Right renal cortex interstitium (tissue), 3 donors: Measurements from ENCODE around the gene DISP3. TPM values are rescaled to one million over a fixed set of nuclear protein-coding genes. Genes with fewer than 3 reads are reported as not detected.

Experiments
- DNase-seq, 3 donors: peaks; one replicate each; pipeline ENCODE4 v3.0.0-alpha.2; 2013; ENCODE audit warnings: low read depth in 3 of 3, low spot score in 2 of 3
- polyA plus RNA-seq, 3 donors: library from polyadenylated mRNA; unstranded; fragments of 120-200 nt; gene quantifications; one replicate each; pipeline ENCODE4 v1.2.1, GENCODE V29; 2013; ENCODE audit not compliant: insufficient read length in 3 of 3

The DISP3 gene
- polyA plus RNA-seq, 3 donors, result 0.82 to 1.3 (median 0.87) TPM

- DNase-seq, result no peak
These were observed 34.7 kb downstream of the DISP3 start for GRCh38 chr1:11513681-11514080.

DNA sequence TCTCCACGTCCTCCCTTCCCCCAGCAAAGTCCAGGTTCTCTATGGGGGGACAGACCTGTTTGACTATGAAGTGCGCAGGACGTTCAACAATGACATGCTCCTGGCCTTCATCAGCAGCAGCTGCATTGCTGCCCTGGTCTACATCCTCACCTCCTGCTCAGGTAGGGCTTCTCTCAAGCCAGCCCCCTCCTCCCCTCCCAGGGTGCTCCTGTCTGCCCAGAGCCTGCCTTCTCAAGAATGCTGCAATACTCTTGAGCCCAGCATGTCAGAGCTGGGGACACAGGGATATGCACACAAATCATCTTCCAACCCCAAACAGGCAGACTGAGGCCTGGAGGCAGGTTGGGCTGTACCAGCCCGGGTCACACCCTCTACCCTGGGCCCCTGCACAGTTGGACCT lies 35.4 kb downstream of the DISP3 start:
- DNase-seq, result no peak

GRCh38 chr1:11515368-11516300 lies 36.7 kb downstream of the DISP3 start:
- no peak for DNase-seq

GRCh38 chr1:11516961-11517635 lies 38.1 kb downstream of the DISP3 start:
- no peak for DNase-seq

DNA sequence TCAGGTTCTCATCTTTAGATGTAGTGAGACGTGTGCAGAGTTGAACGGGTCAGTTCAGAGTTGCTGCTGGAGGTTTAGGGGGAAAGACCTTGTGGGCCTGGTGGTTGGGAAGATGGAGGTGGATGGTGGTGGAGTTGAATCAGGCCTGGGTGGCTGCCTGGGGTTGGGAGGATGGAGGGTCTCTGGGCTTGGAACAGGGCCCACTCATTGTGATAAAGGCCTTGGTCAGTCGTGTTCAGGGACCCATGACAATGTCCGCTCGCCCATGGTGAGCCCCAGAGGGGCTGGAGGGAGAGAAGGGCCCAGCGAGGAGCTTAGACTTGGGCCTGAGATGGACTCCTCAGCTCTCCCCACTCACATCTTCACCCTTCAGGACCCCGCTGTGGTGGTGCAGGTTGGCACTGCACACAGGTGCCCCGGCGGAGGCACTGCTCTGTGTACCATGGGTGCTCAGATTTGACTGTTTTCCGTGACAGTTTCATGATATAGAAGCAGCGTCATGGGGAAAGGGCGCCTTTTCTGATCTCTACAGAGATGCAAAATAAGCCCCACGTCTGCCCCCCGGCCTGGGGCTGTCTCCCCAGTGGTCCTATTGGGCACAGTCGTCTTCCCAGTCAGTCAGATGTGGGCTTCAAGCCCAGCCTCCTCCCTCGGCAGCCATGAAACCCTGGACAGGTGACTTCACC lies 39.2 kb downstream of the DISP3 start:
- no peak for DNase-seq

DNA sequence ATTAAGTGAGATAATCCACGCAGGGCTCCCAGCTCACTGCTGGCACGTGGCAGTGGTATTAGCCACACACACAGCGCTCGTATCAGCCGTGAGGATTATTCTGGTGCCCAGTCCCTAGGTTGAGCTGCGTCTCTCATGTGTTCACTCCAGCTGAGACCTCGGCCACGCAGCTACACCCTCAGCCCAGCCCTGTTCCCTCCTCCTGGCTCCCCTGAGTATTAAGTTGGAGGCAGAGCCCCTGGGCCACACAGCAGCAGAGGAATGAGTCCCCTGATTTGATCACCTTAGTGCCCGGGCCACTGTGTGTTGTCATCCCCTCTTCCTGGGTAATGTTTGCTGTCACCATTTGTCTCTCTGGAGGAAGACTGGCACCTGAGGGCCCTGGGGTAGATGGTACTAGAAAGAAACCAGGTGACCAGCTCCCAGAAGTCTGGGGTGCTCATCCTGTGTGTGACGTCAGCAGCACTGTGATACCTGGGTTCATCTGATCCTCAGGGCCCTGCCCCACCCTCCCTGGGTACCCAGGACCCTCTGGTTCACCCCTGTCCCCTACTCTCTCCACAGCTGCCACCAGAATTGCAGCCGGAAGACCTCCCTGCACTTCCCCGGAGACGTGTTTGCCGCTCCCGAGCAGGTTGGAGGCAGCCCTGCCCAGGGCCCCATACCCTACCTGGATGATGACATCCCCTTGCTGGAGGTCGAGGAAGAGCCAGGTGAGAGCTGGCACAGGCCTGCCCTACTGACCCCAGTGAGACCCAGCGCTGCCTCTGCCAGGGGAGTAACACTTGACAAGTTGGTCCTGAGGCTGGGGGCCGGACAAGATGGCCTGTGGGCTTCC lies 40.1 kb downstream of the DISP3 start:
- DNase-seq, result no peak

DNA sequence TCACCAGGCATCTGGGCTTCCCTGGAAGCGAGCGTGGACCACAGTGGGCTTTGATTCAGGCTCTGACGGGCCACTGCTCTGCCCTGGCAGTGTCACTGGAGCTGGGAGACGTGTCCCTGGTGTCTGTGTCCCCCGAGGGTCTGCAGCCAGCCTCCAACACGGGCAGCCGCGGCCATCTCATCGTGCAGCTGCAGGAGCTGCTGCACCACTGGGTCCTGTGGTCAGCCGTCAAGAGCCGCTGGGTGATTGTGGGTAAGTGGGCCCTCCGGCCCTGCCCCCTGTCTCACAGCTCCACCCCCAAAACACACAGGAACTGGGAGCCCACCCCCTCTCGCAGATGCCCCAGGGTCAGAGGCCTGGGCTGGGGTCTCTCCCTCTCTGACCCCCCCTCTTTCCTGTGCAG lies 40.7 kb downstream of the DISP3 start:
- no peak for DNase-seq

DNA sequence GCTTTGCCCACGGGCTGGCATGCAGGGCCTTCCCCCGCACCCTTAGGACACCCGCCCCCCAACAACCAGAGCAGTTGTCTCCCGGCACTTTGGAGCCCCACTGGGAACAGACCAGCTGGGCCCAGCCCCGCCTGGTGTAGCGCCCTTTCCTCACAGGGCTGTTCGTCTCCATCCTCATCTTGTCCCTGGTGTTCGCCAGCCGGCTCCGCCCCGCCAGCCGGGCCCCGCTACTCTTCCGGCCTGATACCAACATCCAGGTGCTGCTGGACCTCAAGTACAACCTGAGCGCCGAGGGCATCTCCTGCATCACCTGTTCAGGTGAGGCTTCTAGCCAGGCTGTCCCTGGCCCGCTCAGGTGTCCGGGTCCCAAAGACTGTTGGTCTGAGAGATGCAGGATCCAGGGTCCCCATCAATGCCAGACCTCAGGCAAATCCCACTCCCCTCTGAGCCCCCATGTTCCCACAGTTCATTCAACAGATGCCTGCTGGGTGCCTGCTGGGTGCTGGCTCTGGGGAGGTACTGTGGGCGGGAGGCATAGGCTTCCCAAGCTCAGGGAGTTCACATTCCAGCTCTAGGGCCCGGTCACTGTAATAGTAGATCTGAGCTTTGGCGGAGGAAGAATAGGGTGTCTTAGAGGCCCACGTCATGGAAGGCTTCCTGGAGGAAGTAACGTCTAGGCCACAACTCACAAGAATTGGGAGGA lies 41.7 kb downstream of the DISP3 start:
- DNase-seq, result no peak

- DNase-seq, result no peak
These were observed 42.8 kb downstream of the DISP3 start for GRCh38 chr1:11521582-11522399.

DNA sequence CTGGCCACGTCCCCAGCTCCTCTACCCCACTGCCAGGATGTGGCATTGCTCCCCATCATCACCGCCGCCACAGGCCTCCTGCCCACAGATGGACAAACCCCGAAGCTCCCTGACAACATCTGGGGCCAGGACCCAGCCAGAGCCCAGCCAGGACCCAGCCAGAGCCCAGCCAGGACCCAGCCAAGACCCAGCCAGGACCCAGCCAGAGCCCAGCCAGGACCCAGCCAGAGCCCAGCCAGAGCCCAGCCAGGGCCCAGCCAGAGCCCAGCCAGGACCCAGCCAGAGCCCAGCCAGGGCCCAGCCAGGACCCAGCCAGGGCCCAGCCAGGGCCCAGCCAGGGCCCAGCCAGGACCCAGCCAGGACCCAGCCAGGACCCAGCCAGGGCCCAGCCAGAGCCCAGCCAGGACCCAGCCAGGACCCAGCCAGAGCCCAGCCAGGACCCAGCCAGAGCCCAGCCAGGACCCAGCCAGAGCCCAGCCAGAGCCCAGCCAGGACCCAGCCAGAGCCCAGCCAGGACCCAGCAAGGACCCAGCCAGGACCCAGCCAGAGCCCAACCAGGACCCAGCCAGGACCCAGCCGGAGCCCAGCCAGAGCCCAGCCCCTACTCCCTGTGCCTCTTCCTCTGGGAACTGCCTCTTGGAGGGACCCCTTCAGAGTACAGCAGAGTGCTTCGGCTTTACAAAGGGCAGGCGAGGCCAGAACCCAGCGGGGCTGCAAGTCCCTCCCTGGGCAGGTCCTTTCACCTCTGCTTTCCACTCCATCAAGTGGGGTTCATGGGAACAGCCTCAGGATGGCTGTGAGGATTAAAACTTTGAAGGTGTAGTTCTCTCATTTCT lies 43.7 kb downstream of the DISP3 start:
- DNase-seq, result no peak

DNA sequence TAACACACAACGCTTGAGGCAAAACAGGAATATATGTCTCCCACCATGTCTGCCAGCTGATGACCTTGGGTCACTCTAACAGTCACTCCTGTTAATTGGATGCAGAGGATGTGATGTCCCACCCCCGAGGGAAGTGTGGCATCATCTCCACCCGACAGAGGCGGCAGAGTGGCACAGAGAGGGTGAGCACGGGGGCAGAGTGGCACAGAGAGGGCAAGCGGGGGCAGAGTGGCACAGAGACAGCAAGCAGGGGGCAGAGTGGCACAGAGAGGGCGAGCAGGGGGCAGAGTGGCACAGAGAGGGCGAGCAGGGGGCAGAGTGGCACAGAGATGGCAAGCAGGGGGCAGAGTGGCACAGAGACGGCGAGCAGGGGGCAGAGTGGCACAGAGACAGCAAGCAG lies 44.3 kb downstream of the DISP3 start:
- no peak for DNase-seq

DNA sequence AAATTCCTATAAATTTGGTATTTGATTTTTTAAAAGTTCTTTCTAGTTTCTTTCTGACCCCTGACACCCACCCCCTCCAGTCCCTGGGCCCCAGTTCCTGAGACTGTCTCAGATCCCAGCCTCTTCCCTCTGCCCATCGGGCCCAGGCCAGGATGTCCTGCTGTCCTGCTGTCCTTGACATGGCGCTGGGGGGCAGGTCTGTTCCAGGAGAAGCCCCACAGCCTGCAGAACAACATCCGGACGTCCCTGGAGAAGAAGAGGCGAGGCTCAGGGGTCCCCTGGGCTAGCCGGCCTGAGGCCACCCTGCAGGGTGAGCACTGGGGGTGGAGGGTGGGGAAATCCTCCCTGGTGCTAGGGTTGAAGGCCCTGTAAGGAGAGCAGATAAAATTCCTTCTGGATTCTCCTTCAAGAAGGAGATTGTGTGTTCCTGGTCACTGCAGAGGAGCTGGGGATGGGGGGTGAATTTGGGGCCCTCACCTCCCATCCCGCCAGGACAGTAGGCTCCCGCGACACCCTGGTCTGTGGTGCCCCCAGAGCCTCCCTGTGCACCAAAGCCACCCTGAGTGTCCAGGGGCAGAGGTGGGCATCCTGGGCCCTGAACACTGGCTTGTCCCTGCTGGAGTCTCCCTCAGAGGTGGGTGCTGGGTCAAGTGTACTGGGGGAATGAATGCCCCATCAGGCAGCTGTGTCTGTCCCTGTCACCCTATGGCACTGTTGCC lies 45.0 kb downstream of the DISP3 start:
- no peak for DNase-seq

DNA sequence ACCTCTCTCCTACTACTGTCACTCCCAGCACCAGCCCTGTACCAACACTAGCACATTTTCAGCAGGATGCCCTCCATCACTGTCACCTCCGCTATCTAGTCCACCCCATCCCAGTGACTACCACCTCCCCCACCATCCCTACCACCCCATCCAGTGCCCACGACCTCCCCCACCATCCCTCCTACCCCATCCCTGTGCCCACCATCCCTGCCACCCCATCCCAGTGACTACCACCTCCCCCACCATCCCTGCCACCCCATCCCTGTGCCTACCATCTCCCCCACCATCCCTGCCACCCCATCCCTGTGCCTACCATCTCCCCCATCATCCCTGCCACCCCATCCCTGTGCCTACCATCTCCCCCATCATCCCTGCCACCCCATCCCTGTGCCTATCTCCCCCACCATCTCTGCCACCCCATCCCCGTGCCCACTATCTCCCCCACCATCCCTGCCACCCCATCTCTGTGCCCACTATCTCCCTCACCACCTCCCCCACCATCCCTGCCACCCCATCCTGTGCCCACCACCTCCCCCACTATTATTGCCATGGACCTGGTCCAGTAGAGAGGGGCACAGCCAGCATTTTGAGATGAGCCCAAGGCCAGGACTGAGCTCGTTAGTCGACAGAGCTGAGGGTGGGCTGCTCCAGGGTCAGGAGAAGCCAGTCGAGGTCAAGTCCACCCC lies 45.7 kb downstream of the DISP3 start:
- no peak for DNase-seq

- no peak for DNase-seq
These were observed 46.2 kb downstream of the DISP3 start for GRCh38 chr1:11525151-11525505.

- DNase-seq, result no peak
These were observed 46.6 kb downstream of the DISP3 start for GRCh38 chr1:11525516-11525915.

DNA sequence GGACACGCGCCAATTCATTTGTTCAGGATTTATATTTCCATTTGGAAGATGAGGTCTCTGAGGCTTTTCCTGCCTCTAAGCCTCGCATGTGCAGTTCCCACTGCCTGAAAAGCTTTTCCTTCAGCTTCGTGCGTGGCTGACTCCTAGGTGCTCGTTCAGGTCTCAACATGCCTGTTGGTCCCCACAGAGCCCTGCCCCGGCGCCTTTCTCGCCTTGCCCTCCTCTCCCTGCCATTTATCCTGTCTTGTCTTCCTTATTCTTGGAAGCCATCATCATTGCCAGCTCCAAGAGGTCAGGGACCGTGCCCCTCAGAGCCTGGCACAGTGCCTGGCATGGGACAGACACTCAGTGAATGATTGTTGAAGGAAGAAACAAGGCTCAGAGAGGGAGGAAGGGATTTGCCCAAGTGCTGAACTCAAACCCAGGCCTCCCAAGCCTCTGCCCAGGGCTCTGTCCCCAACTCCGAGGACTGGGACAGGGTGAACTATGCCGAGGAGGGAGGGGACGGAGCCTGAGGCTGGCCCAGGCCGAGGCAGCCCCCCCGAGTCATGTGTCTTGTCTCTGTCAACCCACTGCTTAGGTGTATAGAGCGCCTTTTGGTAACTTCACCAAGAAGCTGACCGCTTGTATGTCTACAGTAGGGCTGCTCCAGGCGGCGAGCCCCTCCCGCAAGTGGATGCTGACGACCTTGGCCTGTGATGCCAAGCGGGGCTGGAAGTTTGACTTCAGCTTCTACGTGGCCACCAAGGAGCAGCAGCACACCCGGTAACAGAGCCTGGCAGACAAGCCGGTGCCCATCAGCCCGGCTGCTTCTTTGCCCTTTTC lies 47.3 kb downstream of the DISP3 start:
- no peak for DNase-seq
